ENCODE results near the gene C16orf92.

DNA sequence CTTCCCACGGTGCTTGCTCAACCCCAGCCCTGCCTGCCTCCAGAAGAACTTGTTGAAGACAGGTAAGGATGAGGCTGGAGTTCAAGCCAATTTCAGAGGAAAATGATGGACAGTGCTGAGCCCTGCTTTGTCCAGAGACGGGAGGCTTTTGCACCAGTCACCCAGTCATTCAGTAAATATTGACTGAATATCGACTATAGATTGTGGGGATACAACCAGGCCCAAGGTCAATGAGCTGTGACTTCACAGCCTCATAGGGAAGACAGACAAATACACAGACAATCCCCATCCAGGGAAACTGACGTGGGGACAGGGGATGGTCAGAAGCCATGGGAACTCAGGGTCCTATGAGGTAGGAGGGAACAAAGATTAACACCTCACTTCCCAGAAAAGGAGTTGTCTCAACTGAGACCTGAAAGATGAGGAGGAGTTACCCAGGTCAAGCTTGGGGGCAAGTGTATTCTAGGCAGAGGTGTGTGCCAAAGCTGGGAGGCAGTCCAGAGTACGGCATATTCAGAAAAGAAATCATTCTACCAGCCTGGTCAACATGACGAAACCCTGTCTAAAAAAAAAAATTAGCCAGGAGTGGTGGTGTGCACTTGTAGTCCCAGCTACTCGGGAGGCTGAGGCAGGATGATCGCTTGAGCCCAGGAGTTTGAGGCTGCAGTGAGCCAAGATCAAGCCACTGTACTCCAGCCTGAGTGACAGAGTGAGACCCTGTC is 6.3 kb upstream of the C16orf92 start:
- no peak for TF ChIP-seq CTCF (IDR thresholded peaks at IDR 0.05)
- TF ChIP-seq POLR2A (IDR thresholded peaks at IDR 0.05) = no peak

Data from adrenal gland (tissue), 5 donors.